GM12865 (cell line): ENCODE measurements around the gene NUDT16L1.

Experiments
- DNase-seq: peaks from one replicate; pipeline ENCODE4 v3.0.0; 2010; ENCODE audit warnings: low read depth
- H3K4me3 ChIP-seq: 2 replicates; pipeline ENCODE4 v1.5.1; 2011; ENCODE audit warnings: mild to moderate bottlenecking, low read depth, low read length, control low read depth
- CTCF ChIP-seq: IDR thresholded peaks from 2 replicates; pipeline ENCODE4 v1.5.1; 2011; ENCODE audit warnings: low read length, control low read depth, low read depth, inconsistent platforms; ENCODE audit not compliant: insufficient read depth; ENCODE audit errors: missing control alignments

The NUDT16L1 gene

DNA sequence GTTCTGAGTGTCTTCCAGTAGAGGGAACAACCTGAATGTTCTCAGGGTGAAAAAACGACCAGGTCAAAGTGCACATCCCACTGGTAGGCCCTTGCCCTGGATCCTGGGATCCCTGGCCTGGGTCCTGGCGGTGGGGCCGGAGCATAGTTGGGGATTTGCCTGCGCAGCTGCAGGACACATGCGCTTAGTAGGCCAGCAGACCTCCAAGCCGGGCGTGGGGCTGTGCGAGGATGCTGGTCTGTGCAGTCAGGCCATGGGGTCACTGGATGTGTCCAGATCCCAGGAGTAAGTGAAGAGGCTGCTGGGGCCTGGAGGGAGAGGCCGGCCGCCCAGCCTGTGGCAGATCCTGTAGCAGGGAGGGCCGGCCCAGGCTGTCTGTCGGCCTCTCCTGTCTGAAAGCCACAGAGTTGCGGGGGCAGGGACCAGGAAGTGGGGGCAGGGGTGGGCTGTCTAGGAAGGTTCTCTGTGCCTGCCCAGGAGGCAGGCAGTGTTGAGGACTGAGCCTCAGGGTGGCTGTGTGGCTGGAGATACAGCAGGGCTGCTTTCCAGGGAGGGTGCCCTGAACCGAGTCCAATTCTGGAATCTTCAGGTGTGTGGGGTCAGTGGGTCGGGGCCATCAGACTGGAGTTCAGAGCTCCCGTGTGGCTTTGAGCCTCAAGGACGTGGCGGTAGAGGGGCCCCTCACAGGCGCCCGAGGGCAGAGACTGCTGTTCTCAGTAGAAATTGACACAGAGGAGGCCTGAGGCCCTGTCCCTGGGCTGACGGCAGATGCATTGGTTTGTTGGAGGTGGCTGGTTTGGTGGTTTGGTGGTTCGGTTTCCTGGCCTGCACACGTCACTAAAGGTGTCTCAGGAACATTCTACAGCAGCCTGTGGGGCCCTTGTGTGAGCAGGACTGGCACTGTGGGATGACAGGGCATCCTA, 17.2 kb upstream of the NUDT16L1 start:
- no peak for TF ChIP-seq CTCF
- no peak overlapping the region for H3K4me3 ChIP-seq
- no peak for DNase-seq

DNA sequence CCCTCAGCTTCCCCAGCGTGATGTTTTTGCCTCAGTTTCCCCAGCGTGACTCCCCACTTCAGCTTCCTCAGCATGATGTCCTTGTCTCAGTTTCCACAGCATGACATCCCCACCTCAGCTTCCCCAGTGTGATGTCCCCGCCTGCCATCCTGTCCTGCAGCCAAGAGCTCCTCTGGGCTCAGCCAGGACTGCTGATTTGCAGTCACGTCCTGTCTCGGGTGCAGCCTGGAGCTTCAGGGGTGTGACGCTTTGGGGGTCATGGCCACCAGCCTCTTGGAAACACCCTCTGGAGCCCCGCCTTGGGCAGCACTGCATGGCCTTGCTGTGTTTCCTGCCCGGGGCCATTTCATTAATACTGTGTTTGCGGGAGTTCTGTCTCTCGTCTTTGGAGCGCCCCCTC, 16.5 kb upstream of the NUDT16L1 start:
- no peak for TF ChIP-seq CTCF
- no peak for DNase-seq
- no peak overlapping the region for H3K4me3 ChIP-seq

GRCh38 chr16:4677390-4677789, 16.0 kb upstream of the NUDT16L1 start:
- no peak for DNase-seq
- H3K4me3 ChIP-seq: no peak overlapping the region
- TF ChIP-seq CTCF: no peak

DNA sequence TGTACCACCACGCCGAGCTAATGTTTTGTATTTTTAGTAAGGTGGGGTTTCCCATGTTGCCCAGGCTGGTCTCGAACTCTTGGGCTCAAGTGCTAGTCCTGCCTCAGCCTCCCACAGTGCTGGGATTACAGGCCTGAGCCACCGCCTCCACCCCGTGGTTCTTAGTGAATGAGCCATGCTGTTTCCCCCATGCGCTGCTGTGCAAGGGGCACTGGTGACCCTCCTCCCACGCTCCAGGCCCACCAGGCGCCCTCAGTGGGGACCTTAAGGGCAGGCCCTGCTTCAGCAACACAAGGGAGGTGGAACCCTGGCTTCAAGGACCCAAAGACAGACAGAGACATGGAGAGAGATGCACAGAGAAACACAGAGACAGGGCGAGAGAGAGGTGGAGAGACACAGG, 15.4 kb upstream of the NUDT16L1 start:
- DNase-seq: no peak
- no peak overlapping the region for H3K4me3 ChIP-seq
- TF ChIP-seq CTCF: no peak

GRCh38 chr16:4678596-4678995, 14.8 kb upstream of the NUDT16L1 start:
- no peak overlapping the region for H3K4me3 ChIP-seq
- no peak for TF ChIP-seq CTCF
- DNase-seq: no peak

GRCh38 chr16:4679156-4679849, 14.1 kb upstream of the NUDT16L1 start:
- H3K4me3 ChIP-seq: no peak overlapping the region
- DNase-seq: no peak
- no peak for TF ChIP-seq CTCF
